H9 (cell line): Measurements from ENCODE around the gene ANKS1B. TPM values are rescaled to one million over a fixed set of nuclear protein-coding genes. Genes with fewer than 3 reads are reported as not detected.

Source experiments
- DNase-seq: peaks from one replicate; pipeline ENCODE4 v3.0.0-alpha.2; 2017
- H2AFZ ChIP-seq: one replicate; pipeline ENCODE4 v1.6.1; 2013; ENCODE audit warnings: mild to moderate bottlenecking, low read length, control low read depth, moderate library complexity
- H2AK5ac ChIP-seq: 2 replicates; pipeline ENCODE4 v1.6.1; 2013; ENCODE audit warnings: low read length, control low read depth, mixed read lengths; ENCODE audit not compliant: insufficient read length
- H2BK120ac ChIP-seq: one replicate; pipeline ENCODE4 v1.6.1; 2013; ENCODE audit warnings: low read depth, mild to moderate bottlenecking, low read length, control low read depth, inconsistent platforms; ENCODE audit not compliant: poor library complexity, severe bottlenecking
- H2BK12ac ChIP-seq: 2 replicates; pipeline ENCODE4 v1.6.1; 2013; ENCODE audit warnings: low read length, control low read depth, mixed read lengths, low read depth; ENCODE audit not compliant: insufficient read length
- H2BK15ac ChIP-seq: 2 replicates; pipeline ENCODE4 v1.6.1; 2013; ENCODE audit warnings: low read depth, low read length, control low read depth
- H2BK20ac ChIP-seq: one replicate; pipeline ENCODE4 v1.6.1; 2013; ENCODE audit warnings: low read depth, mild to moderate bottlenecking, low read length, control low read depth, inconsistent platforms; ENCODE audit not compliant: poor library complexity, severe bottlenecking
- H2BK5ac ChIP-seq: 2 replicates; pipeline ENCODE4 v1.6.1; 2013; ENCODE audit warnings: low read length, control low read depth, mixed read lengths; ENCODE audit not compliant: insufficient read length
- H3K14ac ChIP-seq: 2 replicates; pipeline ENCODE4 v1.6.1; 2013; ENCODE audit warnings: low read length, control low read depth; ENCODE audit not compliant: insufficient read depth
- H3K18ac ChIP-seq: 2 replicates; pipeline ENCODE4 v1.6.1; 2013; ENCODE audit warnings: low read depth, mild to moderate bottlenecking, mixed read lengths, low read length, control low read depth; ENCODE audit not compliant: insufficient read length
- H3K23ac ChIP-seq: 2 replicates; pipeline ENCODE4 v1.6.1; 2013; ENCODE audit warnings: low read length, control low read depth, mixed read lengths, low read depth; ENCODE audit not compliant: insufficient read length
- H3K23me2 ChIP-seq: 2 replicates; pipeline ENCODE4 v1.6.1; 2013; ENCODE audit warnings: low read depth, mild to moderate bottlenecking, mixed read lengths, low read length, control low read depth; ENCODE audit not compliant: insufficient read length, poor library complexity, severe bottlenecking
- H3K27ac ChIP-seq: 2 replicates; pipeline ENCODE4 v1.5.1; 2013; ENCODE audit warnings: low read length, control low read depth, mixed read lengths, low read depth; ENCODE audit not compliant: insufficient read length
- H3K27me3 ChIP-seq: 2 replicates; pipeline ENCODE4 v1.6.1; 2013; ENCODE audit warnings: low read length, control low read depth, inconsistent platforms; ENCODE audit not compliant: insufficient read depth
- H3K4ac ChIP-seq: 2 replicates; pipeline ENCODE4 v1.6.1; 2013; ENCODE audit warnings: low read depth, mild to moderate bottlenecking, control low read depth, inconsistent platforms, low read length, moderate library complexity
- H3K4me1 ChIP-seq: 2 replicates; pipeline ENCODE4 v1.6.1; 2013; ENCODE audit warnings: low read length, control low read depth, inconsistent platforms; ENCODE audit not compliant: insufficient read depth
- H3K4me2 ChIP-seq: 2 replicates; pipeline ENCODE4 v1.6.1; 2013; ENCODE audit warnings: low read length, control low read depth, mixed read lengths; ENCODE audit not compliant: insufficient read length, insufficient read depth
- H3K56ac ChIP-seq: 2 replicates; pipeline ENCODE4 v1.6.1; 2013; ENCODE audit warnings: low read depth, mild to moderate bottlenecking, mixed read lengths, low read length, control low read depth; ENCODE audit not compliant: insufficient read length
- H3K79me1 ChIP-seq: 2 replicates; pipeline ENCODE4 v1.6.1; 2013; ENCODE audit warnings: low read depth, mild to moderate bottlenecking, moderate library complexity, low read length, control low read depth, inconsistent platforms; ENCODE audit not compliant: insufficient read depth, poor library complexity, severe bottlenecking
- H3K79me2 ChIP-seq: 2 replicates; pipeline ENCODE4 v1.6.1; 2013; ENCODE audit warnings: low read length, control low read depth, inconsistent platforms; ENCODE audit not compliant: insufficient read depth
- H3K9ac ChIP-seq: 2 replicates; pipeline ENCODE4 v1.6.1; 2013; ENCODE audit warnings: low read length, control low read depth, mixed read lengths; ENCODE audit not compliant: insufficient read length; ENCODE audit errors: extremely low read depth
- H3K9me3 ChIP-seq: one replicate; pipeline ENCODE4 v1.6.1; 2013; ENCODE audit warnings: low read depth, low read length, inconsistent platforms; ENCODE audit not compliant: control insufficient read depth
- H3T11ph ChIP-seq: one replicate; pipeline ENCODE4 v1.6.1; 2013; ENCODE audit warnings: mild to moderate bottlenecking, low read length, control low read depth, inconsistent platforms
- H4K20me1 ChIP-seq: one replicate; pipeline ENCODE4 v1.6.1; 2013; ENCODE audit not compliant: control insufficient read depth, insufficient read length, insufficient read depth
- H4K5ac ChIP-seq: 2 replicates; pipeline ENCODE4 v1.6.1; 2013; ENCODE audit warnings: low read depth, mild to moderate bottlenecking, mixed read lengths, low read length, control low read depth; ENCODE audit not compliant: insufficient read length
- H4K8ac ChIP-seq: replicated peaks from 2 replicates; pipeline ENCODE4 v1.6.1; 2013; ENCODE audit warnings: low read length, control low read depth, mixed read lengths, low read depth; ENCODE audit not compliant: insufficient read length
- H4K91ac ChIP-seq: 2 replicates; pipeline ENCODE4 v1.6.1; 2013; ENCODE audit warnings: low read depth, mild to moderate bottlenecking, moderate library complexity, mixed read lengths, low read length, control low read depth; ENCODE audit not compliant: insufficient read length
- H3K27ac Mint-ChIP-seq, 3 experiments: 2 replicates in 2 of 3; 3 replicates in 1 of 3; pipeline ENCODE4 v1.8.0; 2020 to 2021; ENCODE audit warnings: mixed read lengths in 3 of 3, mild to moderate bottlenecking in 1 of 3, moderate library complexity in 1 of 3
- H3K27me3 Mint-ChIP-seq: 2 replicates; pipeline ENCODE4 v1.8.0; 2021; ENCODE audit warnings: low read depth, mild to moderate bottlenecking, moderate library complexity, mixed read lengths
- H3K36me3 Mint-ChIP-seq, 3 experiments: 2 replicates in 2 of 3; 3 replicates in 1 of 3; pipeline ENCODE4 v1.8.0; 2020 to 2021; ENCODE audit warnings: low read depth in 3 of 3, mixed read lengths in 3 of 3; ENCODE audit not compliant: insufficient read depth in 1 of 3
- H3K4me1 Mint-ChIP-seq, 2 experiments: 2 replicates each; pipeline ENCODE4 v1.8.0; 2020; ENCODE audit warnings: mixed read lengths in 2 of 2
- H3K4me3 Mint-ChIP-seq, 2 experiments: 2 replicates in 1 of 2; 3 replicates in 1 of 2; pipeline ENCODE4 v1.8.0; 2020 to 2021; ENCODE audit warnings: mild to moderate bottlenecking in 2 of 2, mixed read lengths in 2 of 2, moderate library complexity in 1 of 2
- H3K9me3 Mint-ChIP-seq, 2 experiments: 2 replicates in 1 of 2; 3 replicates in 1 of 2; pipeline ENCODE4 v1.8.0; 2020; ENCODE audit warnings: mild to moderate bottlenecking in 2 of 2, mixed read lengths in 2 of 2, moderate library complexity in 1 of 2
- CTCF ChIP-seq: fragments of 200-600 bp; sonication (generic); conservative IDR thresholded peaks from 3 replicates; pipeline ENCODE4 v1.8.0; 2021; ENCODE audit warnings: antibody characterized with exemption, mild to moderate bottlenecking
- WGBS: extraction: QIAGEN DNeasy Blood & Tissue Kit; methylation state at CpG from one replicate; pipeline ENCODE4 v1.1.7; 2013; ENCODE audit warnings: missing lambda C conversion rate, low lambda C conversion rate, mixed read lengths; ENCODE audit not compliant: insufficient read length; ENCODE audit errors: extremely low coverage; 5-methylcytosine and 5-hydroxymethylcytosine counted together
- total RNA-seq: library from RNA; stranded (reverse); gene quantifications from 2 replicates; pipeline ENCODE4 v1.2.1, GENCODE V29; 2021

The ANKS1B gene
- total RNA-seq, 1 experiment from 2014 or later = 4.1 TPM

- no peak overlapping the region for H2AK5ac ChIP-seq
- no CpG with 5 or more reads among the region's 2 CpGs for WGBS
- no peaks in the 10 kb centered on the region for H4K20me1 ChIP-seq
- H3T11ph ChIP-seq = no peak overlapping the region
- H4K8ac ChIP-seq = no peak overlapping the region
- no peak for DNase-seq
- no peaks in the 10 kb centered on the region; a peak in 3 of 5 replicates for H3K9me3 Mint-ChIP-seq
- no peaks in the 10 kb centered on the region for H3K9me3 ChIP-seq
- no peak overlapping the region for H3K27ac ChIP-seq
- no peak overlapping the region for H3K56ac ChIP-seq
- H2AFZ ChIP-seq = no peak overlapping the region
- no peak overlapping the region for H3K27ac Mint-ChIP-seq
- no peak overlapping the region for H3K23ac ChIP-seq
- H3K23me2 ChIP-seq = no peaks in the 10 kb centered on the region
- H2BK5ac ChIP-seq = no peak overlapping the region
- no peak overlapping the region for H4K5ac ChIP-seq
- H3K4me1 ChIP-seq = peaks cover 8% of the 10 kb centered on the region
- no peaks in the 10 kb centered on the region for H3K79me1 ChIP-seq
- H3K79me2 ChIP-seq = no peaks in the 10 kb centered on the region
- H2BK15ac ChIP-seq = no peak overlapping the region
- H3K27me3 Mint-ChIP-seq = no peaks in the 10 kb centered on the region
- H3K4me1 Mint-ChIP-seq = peaks cover 52 to 57% of the 10 kb centered on the region in 2 experiments
- no peak overlapping the region for H3K4me2 ChIP-seq
- no peak overlapping the region for H4K91ac ChIP-seq
- no peak overlapping the region for H2BK12ac ChIP-seq
- no peak overlapping the region for H3K4ac ChIP-seq
- H3K36me3 Mint-ChIP-seq = no peaks in the 10 kb centered on the region; a peak in 1 of 7 replicates
- no peak overlapping the region for H3K14ac ChIP-seq
- no peaks in the 10 kb centered on the region for H3K27me3 ChIP-seq
- no peak overlapping the region for H3K18ac ChIP-seq
- no peak overlapping the region for H3K9ac ChIP-seq
- H2BK20ac ChIP-seq = no peak overlapping the region
- no peak overlapping the region for H2BK120ac ChIP-seq
- H3K4me3 Mint-ChIP-seq = no peak overlapping the region; a peak in 1 of 5 replicates
- TF ChIP-seq CTCF = peak; percentile 22; the same call in 1 of the 3 replicates
These were observed 1123.5 kb downstream of the ANKS1B start for GRCh38 chr12:98861251-98861650.
